Right kidney (tissue), 9 donors: Measurements from ENCODE around the gene GEMIN4.
A peak's percentile ranks its signal among the peaks of the same experiment; 100 is the strongest.
"Not testable (repeated sequence)": the region's sequence is repeated elsewhere in the genome, so short reads cannot be mapped to it uniquely, and the experiment has no call there.

Experiments used
- DNase-seq: peaks from one replicate; pipeline ENCODE4 v3.0.0-alpha.2; 2016
- long read RNA-seq, 8 donors: transcript quantifications; one replicate each; lab custom pipeline, GENCODE V29; 2026

Gene GEMIN4
- long read RNA-seq, donor 1, full-length matches to known transcripts: 17 of 17 reads
- long read RNA-seq, donor 1, partial matches to known transcripts: 0 of 17 reads
- long read RNA-seq, donor 1, other reads (novel, unspliced or antisense): 0 of 17 reads
- long read RNA-seq, donor 2, full-length matches to known transcripts: 15 of 15 reads
- long read RNA-seq, donor 2, partial matches to known transcripts: 0 of 15 reads
- long read RNA-seq, donor 2, other reads (novel, unspliced or antisense): 0 of 15 reads
- long read RNA-seq, donor 3, full-length matches to known transcripts: 18 of 18 reads
- long read RNA-seq, donor 3, partial matches to known transcripts: 0 of 18 reads
- long read RNA-seq, donor 3, other reads (novel, unspliced or antisense): 0 of 18 reads
- long read RNA-seq, donor 4, full-length matches to known transcripts: 20 of 20 reads
- long read RNA-seq, donor 4, partial matches to known transcripts: 0 of 20 reads
- long read RNA-seq, donor 4, other reads (novel, unspliced or antisense): 0 of 20 reads
- long read RNA-seq, donor 5, full-length matches to known transcripts: 18 of 18 reads
- long read RNA-seq, donor 5, partial matches to known transcripts: 0 of 18 reads
- long read RNA-seq, donor 5, other reads (novel, unspliced or antisense): 0 of 18 reads
- long read RNA-seq, donor 6, full-length matches to known transcripts: 23 of 35 reads
- long read RNA-seq, donor 6, partial matches to known transcripts: 0 of 35 reads
- long read RNA-seq, donor 6, other reads (novel, unspliced or antisense): 12 of 35 reads
- long read RNA-seq, donor 7: 0 reads
- long read RNA-seq, donor 8, full-length matches to known transcripts: 17 of 17 reads
- long read RNA-seq, donor 8, partial matches to known transcripts: 0 of 17 reads
- long read RNA-seq, donor 8, other reads (novel, unspliced or antisense): 0 of 17 reads

- DNase-seq: peak; percentile 96
Measured at GRCh38 chr17:752002-752619, at the start of gene GEMIN4. Gene GEMIN4 (minus strand): TSS chr17:752264. CDS start chr17:752142, 122 bp downstream.

GRCh38 chr17:801660-802059, 49.6 kb upstream of the GEMIN4 start:
- DNase-seq: no peak

- no peak for DNase-seq
Measured at GRCh38 chr17:800446-801242, 48.6 kb upstream of the GEMIN4 start.

DNA sequence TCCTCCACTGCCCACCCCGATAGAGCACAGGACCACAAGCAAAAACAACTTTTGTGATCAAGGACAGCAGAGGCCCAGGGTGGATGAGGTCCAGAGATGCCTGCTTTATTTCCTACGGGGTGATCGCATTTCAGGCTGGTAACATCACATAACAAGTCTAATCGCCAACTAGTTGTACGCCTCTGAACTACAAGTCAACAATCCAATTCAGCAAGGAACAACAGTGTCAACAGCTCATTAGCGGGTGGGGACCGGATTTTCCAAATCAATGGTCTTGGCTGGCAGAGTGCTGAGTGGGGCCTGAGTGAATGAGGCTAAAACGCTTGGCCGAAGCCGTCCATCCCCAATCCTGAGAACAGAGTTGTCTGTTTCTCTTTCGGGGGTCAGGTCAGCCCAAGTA, 47.2 kb upstream of the GEMIN4 start:
- DNase-seq: no peak

- DNase-seq: no peak
Measured at GRCh38 chr17:798246-798645, 46.2 kb upstream of the GEMIN4 start.

DNA sequence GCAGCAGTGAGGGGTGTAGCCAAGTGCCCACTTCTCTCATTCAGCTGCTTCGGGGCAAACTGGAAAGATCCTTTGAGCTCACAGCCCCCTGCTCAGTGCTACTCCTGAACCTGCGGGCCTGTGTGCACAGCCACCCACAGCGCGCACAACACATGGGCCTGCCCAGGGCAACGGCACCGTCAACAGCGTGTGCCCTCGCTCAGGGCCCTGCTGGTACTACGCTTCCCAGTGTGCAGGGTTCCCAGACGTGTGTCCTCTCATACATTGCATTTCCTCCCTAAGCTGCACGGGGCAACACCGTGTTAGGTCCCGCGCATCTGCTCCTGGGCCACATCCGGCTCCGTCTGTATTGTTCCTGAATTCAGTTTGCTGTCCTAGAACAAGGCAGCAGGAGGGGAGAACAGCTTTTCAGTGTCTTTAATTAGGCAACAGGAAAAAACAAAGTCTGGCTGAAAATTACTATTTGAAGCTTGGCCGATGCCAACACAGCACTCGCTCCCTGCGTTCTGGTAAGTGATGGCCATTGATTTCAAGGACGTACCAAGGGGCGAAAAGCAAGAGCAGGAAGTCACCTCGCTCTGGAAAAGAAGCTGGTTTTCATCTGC, 45.3 kb upstream of the GEMIN4 start:
- DNase-seq: no peak

- no peak for DNase-seq
Measured at GRCh38 chr17:796609-797008, 44.5 kb upstream of the GEMIN4 start.

GRCh38 chr17:795721-796120, 43.7 kb upstream of the GEMIN4 start:
- DNase-seq: no peak

GRCh38 chr17:795276-795675, 43.2 kb upstream of the GEMIN4 start:
- no peak for DNase-seq

DNA sequence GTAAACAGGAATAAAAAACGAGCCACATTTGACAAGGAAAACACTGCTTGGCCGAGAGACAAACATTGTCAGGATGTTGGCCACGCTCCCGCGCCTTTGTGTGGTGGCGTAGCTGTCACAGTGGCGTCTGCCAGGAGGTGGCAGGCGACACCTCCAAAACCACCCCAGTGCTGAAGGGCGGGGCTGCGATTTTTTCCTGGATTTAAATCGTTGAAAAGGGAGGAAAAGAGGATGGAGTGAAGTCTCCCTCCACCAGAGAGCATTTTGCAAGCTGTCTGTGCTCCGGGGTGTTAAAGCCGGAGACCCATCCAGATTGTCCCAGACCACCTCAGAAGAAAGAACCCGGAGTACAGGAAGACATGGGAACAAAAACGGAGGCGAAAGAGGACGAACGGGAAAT, 42.8 kb upstream of the GEMIN4 start:
- peak; percentile 71 for DNase-seq

DNA sequence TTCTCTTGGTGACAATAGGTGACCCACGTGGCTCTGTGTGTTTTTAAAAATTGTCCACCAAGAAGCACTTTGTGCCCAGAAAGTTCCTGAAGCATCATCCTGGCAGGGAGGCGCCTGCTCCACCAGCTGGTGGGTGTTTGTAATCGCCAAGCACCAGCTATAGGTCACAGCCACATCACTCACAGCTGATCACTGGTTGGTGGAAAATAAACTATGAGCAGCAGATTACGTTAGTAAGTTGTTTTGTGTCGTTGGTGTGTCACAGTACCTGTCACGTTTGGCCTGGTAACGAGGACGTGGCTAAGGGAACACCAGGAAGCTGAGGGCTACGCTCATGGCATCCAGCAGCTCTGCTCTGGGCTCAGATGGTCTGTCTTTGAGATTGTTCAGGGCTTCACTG, 40.2 kb upstream of the GEMIN4 start:
- DNase-seq: no peak

DNA sequence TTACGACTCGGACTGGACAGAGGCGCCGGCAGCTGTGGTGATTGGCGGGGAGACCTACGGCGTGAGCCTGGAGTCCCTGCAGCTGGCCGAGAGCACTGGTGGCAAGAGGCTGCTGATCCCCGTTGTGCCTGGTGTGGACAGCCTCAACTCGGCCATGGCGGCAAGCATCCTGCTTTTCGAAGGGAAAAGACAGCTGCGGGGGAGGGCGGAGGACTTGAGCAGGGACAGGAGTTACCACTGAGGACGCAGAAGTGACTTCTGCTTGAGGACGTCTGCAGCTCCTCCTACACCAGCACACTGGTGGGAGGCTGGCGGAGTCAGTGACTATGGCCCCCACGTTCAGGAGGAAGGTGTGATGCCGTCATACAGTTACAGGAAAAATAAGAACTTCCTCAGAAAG, 39.8 kb upstream of the GEMIN4 start:
- no peak for DNase-seq

DNA sequence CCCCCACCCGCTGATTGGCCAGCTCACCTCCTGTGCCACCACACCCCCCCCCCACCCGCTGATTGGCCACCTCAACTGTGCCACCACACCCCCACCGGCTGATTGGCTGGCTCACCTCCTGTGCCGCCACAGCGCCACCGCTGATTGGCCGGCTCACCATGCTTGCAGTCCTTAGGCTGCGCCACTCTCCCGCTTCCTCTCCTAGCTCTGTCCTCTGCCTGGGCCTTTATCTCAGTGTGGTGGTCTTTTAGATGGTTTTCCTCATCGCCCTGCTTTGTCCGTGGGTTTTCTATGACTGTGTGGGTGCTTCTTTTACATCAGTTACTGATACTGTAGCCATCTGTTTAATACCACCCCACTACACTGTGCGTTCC, 38.8 kb upstream of the GEMIN4 start:
- DNase-seq: not testable (repeated sequence)

DNA sequence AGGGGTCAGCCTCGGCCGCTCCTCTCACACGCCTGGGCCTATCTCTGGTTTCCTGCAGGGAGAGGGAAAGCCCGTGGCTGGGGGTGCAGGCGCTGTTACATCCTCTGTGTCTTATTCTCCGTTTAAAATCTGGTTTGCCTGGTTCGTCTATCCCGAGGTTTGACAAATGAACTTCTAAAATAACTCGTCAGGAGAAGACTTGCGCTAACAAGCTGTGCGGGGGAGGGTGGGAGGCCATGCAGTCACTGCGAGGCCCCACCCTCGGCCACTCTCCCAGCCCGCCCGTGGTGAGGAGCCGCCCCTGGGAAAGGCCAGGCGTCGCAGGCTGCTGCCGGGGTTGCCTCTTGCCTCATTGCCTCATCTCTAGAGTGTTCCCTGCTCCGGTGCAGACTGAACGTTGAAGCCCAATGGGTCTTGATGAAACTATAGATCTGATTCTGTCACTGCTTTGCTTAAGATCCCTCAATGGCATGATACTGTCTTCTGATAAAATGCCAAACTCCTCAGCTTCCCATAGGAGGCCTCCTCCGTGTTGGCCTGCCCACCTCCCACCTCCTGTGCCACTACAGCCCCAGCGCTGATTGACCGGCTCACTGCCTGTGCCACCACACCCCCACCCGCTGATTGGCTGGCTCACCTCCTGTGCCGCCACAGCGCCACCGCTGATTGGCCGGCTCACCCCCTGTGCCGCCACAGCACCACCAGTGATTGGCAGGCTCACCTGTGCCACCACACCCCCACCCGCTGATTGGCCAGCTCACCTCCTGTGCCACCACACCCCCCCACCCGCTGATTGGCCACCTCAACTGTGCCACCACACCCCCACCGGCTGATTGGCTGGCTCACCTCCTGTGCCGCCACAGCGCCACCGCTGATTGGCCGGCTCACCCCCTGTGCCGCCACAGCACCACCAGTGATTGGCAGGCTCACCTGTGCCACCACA, 38.1 kb upstream of the GEMIN4 start:
- DNase-seq: peak; percentile 57

DNA sequence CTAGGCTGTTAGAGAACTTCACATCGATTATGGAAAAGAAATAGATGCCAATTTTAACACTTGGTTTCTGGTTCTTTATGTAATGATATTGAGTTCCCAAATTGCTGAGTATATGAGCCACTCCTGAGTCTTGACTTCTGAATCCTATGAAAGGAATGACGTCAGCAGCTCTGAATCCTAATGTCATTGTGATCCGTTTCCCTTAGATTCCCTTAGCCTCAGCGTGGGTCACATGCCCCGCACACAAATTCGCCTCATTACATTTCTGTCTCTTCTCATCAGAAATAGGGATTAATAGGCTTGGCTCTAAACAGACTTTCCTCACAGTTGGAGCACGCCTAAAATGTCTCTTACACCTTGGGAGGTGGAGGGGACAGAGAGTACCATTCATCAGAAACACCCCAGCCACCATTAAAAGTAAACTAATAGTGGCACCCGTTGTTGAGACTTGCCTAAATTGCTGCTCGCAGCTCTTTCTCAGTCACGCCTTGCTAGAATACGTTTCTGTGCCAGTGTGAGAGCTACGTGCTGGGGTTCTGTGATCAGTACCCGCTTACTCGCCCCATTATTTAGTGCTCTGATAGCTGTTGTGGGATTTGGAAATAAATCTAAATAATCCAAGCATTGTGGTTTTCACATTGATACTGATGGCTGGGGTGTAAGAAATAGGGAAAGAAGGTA, 37.2 kb upstream of the GEMIN4 start:
- no peak for DNase-seq

- DNase-seq: no peak
Measured at GRCh38 chr17:788551-788950, 36.5 kb upstream of the GEMIN4 start.

DNA sequence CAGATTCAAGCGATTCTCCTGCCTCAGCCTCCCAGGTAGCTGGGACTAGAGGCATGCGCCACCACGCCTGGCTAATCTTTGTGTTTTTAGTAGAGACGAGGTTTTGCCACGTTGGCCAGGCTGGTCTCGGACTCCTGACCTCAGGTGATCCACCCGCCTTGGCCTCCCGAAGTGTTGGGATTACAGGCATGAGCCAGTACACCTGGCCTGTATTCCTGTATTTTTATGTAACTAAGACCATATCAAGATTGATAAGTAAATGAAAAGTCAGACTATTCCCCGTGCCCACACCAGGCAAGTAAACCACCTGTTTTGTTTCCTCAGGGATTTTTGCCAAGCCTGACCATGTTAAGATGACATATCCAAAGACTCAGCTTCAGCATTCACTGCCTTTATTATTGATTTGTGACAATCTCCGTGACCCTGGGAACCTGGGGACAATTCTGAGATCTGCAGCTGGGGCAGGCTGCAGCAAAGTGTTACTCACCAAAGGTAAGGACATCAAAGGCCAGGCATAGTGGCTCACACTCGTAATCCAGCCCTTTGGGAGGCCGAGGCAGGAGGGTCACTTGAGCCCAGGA, 35.7 kb upstream of the GEMIN4 start:
- DNase-seq: no peak

DNA sequence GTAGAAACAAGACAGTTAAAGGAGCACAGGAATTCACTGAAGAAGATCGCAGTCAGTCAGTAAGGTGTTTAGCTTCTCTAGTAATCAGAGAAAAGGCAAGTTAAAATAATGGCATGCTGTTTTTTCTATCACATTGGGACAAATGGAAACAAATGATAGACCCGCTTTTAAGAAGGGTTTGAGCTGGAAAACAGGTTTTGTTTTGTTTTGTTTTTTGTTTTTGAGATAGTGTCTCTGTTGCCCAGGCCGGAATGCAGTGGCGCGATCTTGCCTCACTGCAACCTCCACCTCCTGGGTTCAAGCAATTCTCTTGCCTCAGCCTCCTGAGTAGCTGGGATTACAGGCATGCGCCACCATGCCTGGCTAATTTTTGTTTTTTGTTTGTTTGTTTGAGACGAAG, 33.8 kb upstream of the GEMIN4 start:
- DNase-seq: not testable (repeated sequence)

- DNase-seq: no peak
Measured at GRCh38 chr17:784143-784542, 32.1 kb upstream of the GEMIN4 start.
